ENCODE data around the gene MGMT. TPM values are rescaled to one million over a fixed set of nuclear protein-coding genes. Genes with fewer than 3 reads are reported as not detected.

MGMT gene
- total RNA-seq, 5 donors from 2014 or later (not counting 1 experiment from before 2014, with no cell fraction given) = 16.6 to 24.6 (median 21.1) TPM

DNA sequence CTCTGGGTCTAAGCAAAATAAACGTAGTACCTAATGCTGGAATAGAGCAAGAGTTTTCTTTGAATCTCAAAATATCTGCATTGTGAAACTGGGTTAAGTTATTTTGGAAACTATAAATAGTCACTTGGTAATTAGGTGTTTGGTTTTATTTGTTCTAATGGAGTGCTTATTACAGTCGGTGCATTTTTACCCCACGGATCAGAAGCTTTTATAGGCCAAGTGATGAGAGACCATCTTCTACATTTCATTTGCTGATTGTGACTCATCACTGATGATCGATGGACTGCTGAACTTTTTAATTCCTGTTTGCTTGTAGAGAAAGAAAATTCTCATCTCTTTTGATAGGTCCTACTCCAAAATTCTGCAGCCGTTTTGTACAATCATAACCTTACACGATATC lies 28.2 kb downstream of the MGMT start:
- Histone ChIP-seq H3K36me3 (ENCODE audit: control insufficient read depth in 2 of 2, extremely low read depth in 1 of 2, insufficient read depth in 1 of 2, low read length in 1 of 2) (peaks cover 0 to 4% of the 10 kb centered on the region in 2 donors), H3K4me3 (ENCODE audit: control insufficient read depth in 1 of 2, extremely low read depth in 1 of 2, low read length in 1 of 2) (no peak overlapping the region), H3K27me3 (replicated peaks in 1 of 2; ENCODE audit: control insufficient read depth in 2 of 2, extremely low read depth in 1 of 2, insufficient read depth in 2 of 2, low read length in 1 of 2) (no peaks in the 10 kb centered on the region), H3K4me1 (ENCODE audit: control insufficient read depth in 1 of 2, extremely low read depth in 1 of 2, insufficient read depth in 2 of 2, low read length in 2 of 2) (peaks cover 0 to 6% of the 10 kb centered on the region in 2 experiments), H3K27ac (ENCODE audit: low read length) (no peak overlapping the region), H3K9me3 (peaks cover 14% of the 10 kb centered on the region)
- WGBS (ENCODE audit: insufficient coverage) = 100% methylated on average over 3 of the region's 6 CpGs
- POLR2A ChIA-PET = no interaction called here
- Mint-ChIP-seq H3K4me3 (no peak overlapping the region), H3K27me3 (no peaks in the 10 kb centered on the region), H3K4me1 (peaks cover 11 to 20% (median 17%) of the 10 kb centered on the region in 3 donors), H3K36me3 (peaks cover 63% of the 10 kb centered on the region), H3K9me3 (peaks cover 11 to 31% (median 17%) of the 10 kb centered on the region in 3 donors), H3K27ac (no peak overlapping the region)
- ATAC-seq (replicated peaks in 1 of 4) = no peak
- CTCF ChIA-PET = no interaction called here
- no peak for DNase-seq

DNA sequence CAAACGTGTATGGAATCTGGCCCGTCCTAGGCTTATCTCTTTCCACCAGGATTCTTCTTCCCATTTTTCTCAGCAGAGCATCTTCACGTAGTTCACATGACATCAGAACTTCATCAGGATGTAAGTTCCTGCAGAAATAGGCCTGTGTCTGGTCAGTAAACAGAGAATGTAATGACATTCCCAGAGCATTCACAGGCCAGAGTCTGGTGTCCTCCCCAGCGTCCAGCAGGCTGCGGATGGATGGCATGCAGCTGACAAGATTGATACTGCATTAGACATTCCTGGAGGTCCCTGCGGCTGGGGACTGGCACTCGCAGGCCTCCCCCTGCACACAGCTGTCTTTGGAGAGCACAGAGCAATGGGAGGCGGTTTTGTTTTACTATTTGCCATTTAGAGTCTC lies 28.7 kb downstream of the MGMT start:
- H3K27me3 Mint-ChIP-seq = no peaks in the 10 kb centered on the region
- peaks cover 10 to 29% (median 17%) of the 10 kb centered on the region in 3 donors for H3K9me3 Mint-ChIP-seq
- ATAC-seq (replicated peaks in 1 of 4) (no peak), DNase-seq (no peak)
- no peak overlapping the region for H3K4me3 Mint-ChIP-seq
- H3K36me3 ChIP-seq (ENCODE audit: control insufficient read depth in 2 of 2, extremely low read depth in 1 of 2, insufficient read depth in 1 of 2, low read length in 1 of 2) = peaks cover 0 to 4% of the 10 kb centered on the region in 2 donors
- H3K27ac ChIP-seq (ENCODE audit: low read length) = no peak overlapping the region
- ChIA-PET CTCF (no interaction called here), POLR2A (no interaction called here)
- no peak overlapping the region for H3K4me3 ChIP-seq (ENCODE audit: control insufficient read depth in 1 of 2, extremely low read depth in 1 of 2, low read length in 1 of 2)
- peaks cover 63% of the 10 kb centered on the region for H3K36me3 Mint-ChIP-seq
- H3K9me3 ChIP-seq = peaks cover 12% of the 10 kb centered on the region
- H3K27me3 ChIP-seq (replicated peaks in 1 of 2; ENCODE audit: control insufficient read depth in 2 of 2, extremely low read depth in 1 of 2, insufficient read depth in 2 of 2, low read length in 1 of 2) = no peaks in the 10 kb centered on the region
- WGBS (ENCODE audit: insufficient coverage) = 100% methylated on average over 5 of the region's 8 CpGs
- H3K27ac Mint-ChIP-seq = no peak overlapping the region
- H3K4me1 ChIP-seq (ENCODE audit: control insufficient read depth in 1 of 2, extremely low read depth in 1 of 2, insufficient read depth in 2 of 2, low read length in 2 of 2) = peaks cover 0 to 6% of the 10 kb centered on the region in 2 experiments
- H3K4me1 Mint-ChIP-seq = peaks cover 11 to 20% (median 17%) of the 10 kb centered on the region in 3 donors

DNA sequence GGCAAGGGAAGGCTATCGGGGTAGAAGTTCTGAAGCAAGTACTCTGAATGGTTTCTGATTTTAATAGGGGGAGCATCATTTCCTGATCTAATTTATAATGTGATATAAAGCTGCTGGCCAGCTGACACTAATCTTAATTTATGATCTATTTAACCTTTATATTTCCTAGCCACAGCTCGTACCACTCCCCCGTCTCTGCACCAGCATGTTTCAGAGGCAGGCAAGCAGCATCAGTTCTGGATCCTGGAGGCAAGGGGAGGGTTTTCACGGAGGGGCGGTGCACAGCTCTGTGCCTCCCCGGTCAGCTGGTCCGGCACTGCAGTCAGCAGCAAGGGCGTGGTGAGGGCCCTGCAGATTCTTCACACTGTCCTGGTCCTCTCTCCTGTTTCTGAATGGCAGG lies 30.0 kb downstream of the MGMT start:
- Mint-ChIP-seq H3K4me3 (no peak overlapping the region), H3K27me3 (no peaks in the 10 kb centered on the region), H3K9me3 (peaks cover 0 to 17% (median 10%) of the 10 kb centered on the region in 3 donors), H3K4me1 (peaks cover 16 to 23% (median 20%) of the 10 kb centered on the region in 3 donors), H3K36me3 (peaks cover 65% of the 10 kb centered on the region), H3K27ac (no peak overlapping the region)
- Histone ChIP-seq H3K36me3 (ENCODE audit: control insufficient read depth in 2 of 2, extremely low read depth in 1 of 2, insufficient read depth in 1 of 2, low read length in 1 of 2) (peaks cover 3 to 4% of the 10 kb centered on the region in 2 donors), H3K27ac (ENCODE audit: low read length) (no peak overlapping the region), H3K4me3 (ENCODE audit: control insufficient read depth in 1 of 2, extremely low read depth in 1 of 2, low read length in 1 of 2) (no peak overlapping the region), H3K27me3 (replicated peaks in 1 of 2; ENCODE audit: control insufficient read depth in 2 of 2, extremely low read depth in 1 of 2, insufficient read depth in 2 of 2, low read length in 1 of 2) (no peaks in the 10 kb centered on the region), H3K4me1 (ENCODE audit: control insufficient read depth in 1 of 2, extremely low read depth in 1 of 2, insufficient read depth in 2 of 2, low read length in 2 of 2) (peaks cover 0 to 6% of the 10 kb centered on the region in 2 experiments), H3K9me3 (peaks cover 2% of the 10 kb centered on the region)
- DNase-seq (no peak), ATAC-seq (replicated peaks in 1 of 4) (no peak)
- POLR2A ChIA-PET = no interaction called here
- CTCF ChIA-PET = no interaction called here
- WGBS (ENCODE audit: insufficient coverage) = 93% methylated on average over 5 of the region's 8 CpGs

DNA sequence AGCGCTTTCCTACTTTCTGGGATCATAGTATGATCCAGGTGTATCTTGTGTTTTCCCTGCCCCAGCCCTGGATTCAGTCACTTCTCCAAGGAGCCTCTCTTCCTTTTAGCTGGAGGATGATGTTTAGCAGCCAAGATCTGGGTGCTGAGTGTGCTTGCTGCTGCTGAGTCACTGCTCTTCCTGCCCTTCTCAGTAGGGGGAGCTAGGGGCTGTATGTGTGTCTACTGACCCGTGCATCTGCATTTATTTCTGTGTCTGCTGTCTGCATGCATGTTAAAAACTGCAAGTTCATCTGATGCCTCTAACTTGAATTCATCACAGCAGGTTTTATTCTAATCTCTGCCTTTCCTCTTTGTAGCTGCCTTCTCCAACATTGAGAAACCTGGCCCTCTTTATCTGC lies 31.6 kb downstream of the MGMT start:
- Mint-ChIP-seq H3K4me1 (peaks cover 9 to 13% (median 12%) of the 10 kb centered on the region in 3 donors), H3K27me3 (no peaks in the 10 kb centered on the region), H3K9me3 (peaks cover 0 to 11% (median 9%) of the 10 kb centered on the region in 3 donors), H3K4me3 (no peak overlapping the region), H3K36me3 (peaks cover 67% of the 10 kb centered on the region), H3K27ac (no peak overlapping the region)
- WGBS (ENCODE audit: insufficient coverage) = 83% methylated on average over 1 of the region's 2 CpGs
- ATAC-seq (replicated peaks in 1 of 4) (no peak), DNase-seq (no peak)
- H3K36me3 ChIP-seq (ENCODE audit: control insufficient read depth in 2 of 2, extremely low read depth in 1 of 2, insufficient read depth in 1 of 2, low read length in 1 of 2) = peaks cover 3 to 4% of the 10 kb centered on the region in 2 donors
- H3K27me3 ChIP-seq (replicated peaks in 1 of 2; ENCODE audit: control insufficient read depth in 2 of 2, extremely low read depth in 1 of 2, insufficient read depth in 2 of 2, low read length in 1 of 2) = no peaks in the 10 kb centered on the region
- H3K9me3 ChIP-seq = no peaks in the 10 kb centered on the region
- ChIA-PET POLR2A (no interaction called here), CTCF (no interaction called here)
- H3K27ac ChIP-seq (ENCODE audit: low read length) = no peak overlapping the region
- no peak overlapping the region for H3K4me3 ChIP-seq (ENCODE audit: control insufficient read depth in 1 of 2, extremely low read depth in 1 of 2, low read length in 1 of 2)
- H3K4me1 ChIP-seq (ENCODE audit: control insufficient read depth in 1 of 2, extremely low read depth in 1 of 2, insufficient read depth in 2 of 2, low read length in 2 of 2) = no peaks in the 10 kb centered on the region

DNA sequence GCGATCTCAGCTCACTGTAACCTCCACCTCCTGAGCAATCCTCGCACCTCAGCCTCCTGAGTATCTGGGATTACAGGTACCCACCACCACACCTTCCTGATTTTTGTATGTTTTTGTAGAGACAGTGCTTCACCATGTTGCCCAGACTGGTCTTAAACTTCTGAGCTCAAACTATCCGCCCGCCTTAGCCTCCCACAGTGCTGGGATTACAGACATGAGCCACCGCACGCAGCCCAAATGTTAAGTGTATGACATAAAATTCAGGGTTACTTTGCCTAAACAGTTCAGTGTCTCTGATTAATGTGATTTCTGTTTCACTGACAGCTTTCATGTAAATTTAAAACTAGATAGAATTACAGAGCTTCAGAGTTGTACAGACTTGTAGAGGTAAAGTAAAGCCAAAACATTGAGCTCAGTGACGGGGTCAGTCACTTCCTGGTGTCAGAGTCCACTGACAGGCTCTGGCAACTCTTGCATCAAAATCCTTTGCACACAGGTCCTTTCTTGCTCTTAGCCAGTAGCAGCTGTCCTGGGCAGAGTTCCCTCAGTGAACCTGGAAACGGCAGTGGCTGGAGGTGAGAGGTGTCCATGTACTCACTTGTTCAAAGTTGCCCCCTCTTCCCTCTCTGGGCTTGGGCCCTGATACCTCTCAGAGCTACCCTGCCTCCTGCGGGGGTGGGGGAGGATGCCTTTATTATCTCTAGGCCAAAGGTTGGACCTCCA lies 33.7 kb downstream of the MGMT start:
- Histone ChIP-seq H3K4me1 (ENCODE audit: control insufficient read depth in 1 of 2, extremely low read depth in 1 of 2, insufficient read depth in 2 of 2, low read length in 2 of 2) (no peaks in the 10 kb centered on the region), H3K9me3 (peaks cover 2% of the 10 kb centered on the region), H3K36me3 (ENCODE audit: control insufficient read depth in 2 of 2, extremely low read depth in 1 of 2, insufficient read depth in 1 of 2, low read length in 1 of 2) (peaks cover 3 to 4% of the 10 kb centered on the region in 2 donors), H3K27me3 (replicated peaks in 1 of 2; ENCODE audit: control insufficient read depth in 2 of 2, extremely low read depth in 1 of 2, insufficient read depth in 2 of 2, low read length in 1 of 2) (no peaks in the 10 kb centered on the region), H3K4me3 (ENCODE audit: control insufficient read depth in 1 of 2, extremely low read depth in 1 of 2, low read length in 1 of 2) (no peak overlapping the region), H3K27ac (ENCODE audit: low read length) (no peak overlapping the region)
- CTCF ChIA-PET = no interaction called here
- no peak for DNase-seq
- Mint-ChIP-seq H3K4me1 (peaks cover 13 to 16% (median 14%) of the 10 kb centered on the region in 3 donors), H3K9me3 (peaks cover 0 to 20% (median 12%) of the 10 kb centered on the region in 3 donors), H3K36me3 (peaks cover 56% of the 10 kb centered on the region), H3K27me3 (no peaks in the 10 kb centered on the region), H3K4me3 (no peak overlapping the region), H3K27ac (no peak overlapping the region)
- POLR2A ChIA-PET = no interaction called here
- WGBS (ENCODE audit: insufficient coverage) = 86% methylated on average over 1 of the region's 9 CpGs
- no peak for ATAC-seq (replicated peaks in 1 of 4)

DNA sequence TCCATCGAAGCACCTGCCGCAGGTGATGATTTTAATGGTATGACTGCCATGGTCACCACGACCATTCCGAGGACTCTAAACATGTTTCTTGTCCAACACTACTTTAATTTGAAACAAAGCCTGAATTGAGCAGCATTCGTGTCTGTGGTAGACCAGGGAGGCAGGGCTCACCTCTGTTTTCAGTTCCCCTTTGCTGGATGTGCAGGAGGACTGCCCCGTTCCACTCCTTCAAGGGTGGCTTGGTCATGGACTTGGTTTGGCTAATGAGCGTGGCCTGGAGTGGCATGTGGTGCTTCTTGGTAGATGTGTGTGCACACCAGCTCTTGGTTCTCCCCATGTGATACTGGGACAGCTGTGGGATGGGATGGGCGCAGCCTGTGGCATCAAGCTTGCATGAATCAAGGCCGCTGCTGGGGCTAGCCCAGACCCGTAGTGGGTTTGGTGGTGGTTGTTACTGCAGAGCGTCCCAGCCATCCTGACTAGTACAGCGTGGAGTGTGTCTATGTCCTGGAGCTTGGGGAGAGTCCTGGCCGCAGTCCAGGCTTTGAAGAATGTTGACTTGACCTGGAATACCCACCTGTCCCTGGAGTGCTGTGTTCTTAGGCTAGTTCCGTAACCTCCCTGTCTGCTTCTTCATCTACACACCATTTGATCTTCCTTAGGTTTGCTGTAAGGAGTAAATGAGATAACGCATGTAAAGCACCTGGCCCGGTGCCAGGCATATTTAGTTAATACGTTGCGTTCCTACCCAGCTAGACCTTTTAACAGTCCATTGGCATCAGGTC lies 34.8 kb downstream of the MGMT start:
- Histone ChIP-seq H3K4me3 (ENCODE audit: control insufficient read depth in 1 of 2, extremely low read depth in 1 of 2, low read length in 1 of 2) (no peak overlapping the region), H3K9me3 (peaks cover 2% of the 10 kb centered on the region), H3K27me3 (replicated peaks in 1 of 2; ENCODE audit: control insufficient read depth in 2 of 2, extremely low read depth in 1 of 2, insufficient read depth in 2 of 2, low read length in 1 of 2) (no peaks in the 10 kb centered on the region), H3K27ac (ENCODE audit: low read length) (no peak overlapping the region), H3K4me1 (ENCODE audit: control insufficient read depth in 1 of 2, extremely low read depth in 1 of 2, insufficient read depth in 2 of 2, low read length in 2 of 2) (no peaks in the 10 kb centered on the region), H3K36me3 (ENCODE audit: control insufficient read depth in 2 of 2, extremely low read depth in 1 of 2, insufficient read depth in 1 of 2, low read length in 1 of 2) (peaks cover 3 to 4% of the 10 kb centered on the region in 2 donors)
- Mint-ChIP-seq H3K4me1 (peaks cover 13 to 17% (median 14%) of the 10 kb centered on the region in 3 donors), H3K27me3 (no peaks in the 10 kb centered on the region), H3K27ac (no peak overlapping the region), H3K9me3 (peaks cover 0 to 26% (median 12%) of the 10 kb centered on the region in 3 donors), H3K36me3 (peaks cover 49% of the 10 kb centered on the region), H3K4me3 (no peak overlapping the region)
- no peak for ATAC-seq (replicated peaks in 1 of 4)
- DNase-seq = no peak
- WGBS (ENCODE audit: insufficient coverage) = 90% methylated on average over 7 of the region's 18 CpGs
- CTCF ChIA-PET = no interaction called here
- POLR2A ChIA-PET = no interaction called here

Measured in T-cell (primary cell).